ENCODE measurements around the gene SPEM3.

GRCh38 chr17:7471729-7472128 is 43.1 kb downstream of the SPEM3 start:
- TF ChIP-seq CTCF (conservative IDR thresholded peaks at IDR 0.05; ENCODE audit: low read depth, low read length) (no peak), RAD21 (IDR thresholded peaks at IDR 0.05; ENCODE audit: low read length) (no peak), POLR2A (IDR thresholded peaks at IDR 0.05; ENCODE audit: low read depth, low read length) (no peak), FOS (IDR thresholded peaks at IDR 0.05; ENCODE audit: low read depth, low read length) (no peak), MXI1 (IDR thresholded peaks at IDR 0.05; ENCODE audit: borderline replicate concordance, low read depth, low read length) (no peak), CHD1 (IDR thresholded peaks at IDR 0.05; ENCODE audit: low read depth, low read length) (no peak), MAZ (IDR thresholded peaks at IDR 0.05; ENCODE audit: borderline replicate concordance, low read depth, low read length) (no peak)
